ENCODE data around the gene BRD4. TPM values are rescaled to one million over a fixed set of nuclear protein-coding genes. Genes with fewer than 3 reads are reported as not detected.

BRD4 gene
- total and polyA plus RNA-seq, 2 of the 13 experiments (the other 11 are each of a cell fraction or from before 2014, with no cell fraction given) = 10.5 to 11.4 TPM

DNA sequence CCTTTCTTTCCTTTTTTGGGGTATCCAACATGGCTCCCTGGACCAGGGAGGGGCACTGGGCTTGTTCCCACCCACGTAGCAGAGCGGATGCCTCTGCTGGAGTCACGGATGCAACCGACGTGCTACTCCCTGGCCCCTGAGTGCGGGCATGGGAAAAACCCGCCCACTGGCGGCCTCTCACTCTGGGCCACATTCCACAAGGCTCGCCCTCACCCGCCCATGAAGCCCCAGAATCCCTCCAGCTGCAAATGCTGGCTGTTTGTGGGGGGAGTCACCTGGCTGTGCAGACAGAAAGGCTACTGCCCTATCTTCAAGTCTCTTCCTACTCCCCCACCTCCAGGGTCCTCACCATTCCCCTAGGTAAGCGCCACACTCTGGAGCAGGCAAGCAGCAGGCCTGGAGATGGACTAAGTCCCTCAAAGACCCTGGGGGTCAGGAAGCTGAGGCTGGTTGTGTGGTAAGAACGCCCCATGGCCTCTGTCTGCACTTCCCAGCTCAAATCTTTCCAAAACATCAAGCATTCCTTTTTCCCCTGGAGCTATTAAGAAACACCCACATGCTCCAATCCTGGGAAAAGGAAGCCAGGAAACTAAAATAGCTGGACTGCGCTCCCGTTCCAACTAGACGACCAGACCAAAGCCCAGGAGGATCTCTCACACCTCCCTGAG is 82.2 kb downstream of the BRD4 start:
- in situ Hi-C loops (cut with HindIII; ENCODE audit: extremely low pct_ligation_motif_present, low pct_unique_long_range_greater_than_20kb) = no loop called here
- H3K9me3 ChIP-seq (ENCODE audit: low read length) = no peaks in the 10 kb centered on the region
- no TSS peak for BruUV-seq (replicated peaks)
- ChIA-PET POLR2A (no interaction called here), CTCF (ENCODE audit: low intra/inter-chr PET ratio, low total read pairs) (no interaction called here)
- H3K4me3 ChIP-seq (replicated peaks in 1 of 3; ENCODE audit: insufficient read depth in 1 of 3, low read depth in 2 of 3, low read length in 3 of 3) = no peak overlapping the region
- no peak overlapping the region for H3K9ac ChIP-seq (ENCODE audit: insufficient read depth, low read depth, low read length)
- no peak for ATAC-seq
- DNase-seq (ENCODE audit: low spot score) = no peak
- H2AFZ ChIP-seq (ENCODE audit: low read length) = no peak overlapping the region
- intact Hi-C loops (cut with micrococcal nuclease; ENCODE audit: unreplicated experiment) = loop anchor here (5.0 kb wide), 1 partner anchor 73 kb away; no protein-coding TSS in a partner anchor
- H3K4me2 ChIP-seq (ENCODE audit: low read depth, low read length) = no peak overlapping the region
- FAIRE-seq = no peak
- no peak overlapping the region for H3K27ac ChIP-seq (ENCODE audit: extremely low read length, insufficient read depth, low read length)
- peaks cover 40% of the 10 kb centered on the region for H3K4me1 ChIP-seq (ENCODE audit: insufficient read depth, low read length)
- no peaks in the 10 kb centered on the region for H3K79me2 ChIP-seq (ENCODE audit: insufficient read depth, low read length)
- H3K27me3 ChIP-seq (ENCODE audit: control insufficient read depth in 1 of 2, insufficient read depth in 2 of 2, low read length in 2 of 2) = no peaks in the 10 kb centered on the region
- H3K36me3 ChIP-seq (replicated peaks in 1 of 2; ENCODE audit: control insufficient read depth in 1 of 2, insufficient read depth in 2 of 2, low read length in 2 of 2) = peaks cover 41 to 91% of the 10 kb centered on the region in 2 experiments
- H4K20me1 ChIP-seq (ENCODE audit: insufficient read depth, low read length) = peaks cover 46% of the 10 kb centered on the region; the same call in 1 of the 2 replicates
- WGBS (ENCODE audit: low lambda C conversion rate) = 92% methylated on average over 15 of the region's 15 CpGs
- no peak for TF ChIP-seq ZNF317 (CRISPR knock-in tag; IDR thresholded peaks at IDR 0.05)
- TF ChIP-seq U2AF2 (IDR thresholded peaks at IDR 0.05; ENCODE audit: low read depth, low read length) = no peak
- no peak for TF ChIP-seq ATF7 (IDR thresholded peaks at IDR 0.05)
- TF ChIP-seq ATF7 (CRISPR knock-in tag; IDR thresholded peaks at IDR 0.05) = no peak
- TF ChIP-seq ZNF703 (CRISPR knock-in tag; IDR thresholded peaks at IDR 0.05; ENCODE audit: borderline replicate concordance) = no peak
- TF ChIP-seq SMYD3 (CRISPR knock-in tag; IDR thresholded peaks at IDR 0.05) = no peak
- TF ChIP-seq ZNF746 (CRISPR knock-in tag; IDR thresholded peaks at IDR 0.05) = no peak
- no peak for TF ChIP-seq KLF16 (CRISPR knock-in tag; IDR thresholded peaks at IDR 0.05)
- no peak for TF ChIP-seq ZNF143 (CRISPR knock-in tag; IDR thresholded peaks at IDR 0.05)
- TF ChIP-seq USF2 (IDR thresholded peaks at IDR 0.05; ENCODE audit: low read depth, low read length) = no peak
- no peak for TF ChIP-seq USF2 (CRISPR knock-in tag; IDR thresholded peaks at IDR 0.05; ENCODE audit: borderline replicate concordance)
- no peak for TF ChIP-seq GABPB1 (CRISPR knock-in tag; IDR thresholded peaks at IDR 0.05)
- TF ChIP-seq, protein P1, sequence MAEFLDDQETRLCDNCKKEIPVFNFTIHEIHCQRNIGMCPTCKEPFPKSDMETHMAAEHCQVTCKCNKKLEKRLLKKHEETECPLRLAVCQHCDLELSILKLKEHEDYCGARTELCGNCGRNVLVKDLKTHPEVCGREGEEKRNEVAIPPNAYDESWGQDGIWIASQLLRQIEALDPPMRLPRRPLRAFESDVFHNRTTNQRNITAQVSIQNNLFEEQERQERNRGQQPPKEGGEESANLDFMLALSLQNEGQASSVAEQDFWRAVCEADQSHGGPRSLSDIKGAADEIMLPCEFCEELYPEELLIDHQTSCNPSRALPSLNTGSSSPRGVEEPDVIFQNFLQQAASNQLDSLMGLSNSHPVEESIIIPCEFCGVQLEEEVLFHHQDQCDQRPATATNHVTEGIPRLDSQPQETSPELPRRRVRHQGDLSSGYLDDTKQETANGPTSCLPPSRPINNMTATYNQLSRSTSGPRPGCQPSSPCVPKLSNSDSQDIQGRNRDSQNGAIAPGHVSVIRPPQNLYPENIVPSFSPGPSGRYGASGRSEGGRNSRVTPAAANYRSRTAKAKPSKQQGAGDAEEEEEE (CRISPR knock-in tag; IDR thresholded peaks at IDR 0.05; ENCODE audit: borderline replicate concordance) = no peak
- TF ChIP-seq ZNF180 (CRISPR knock-in tag; IDR thresholded peaks at IDR 0.05; ENCODE audit: borderline replicate concordance, low read depth) = no peak
- no peak for TF ChIP-seq ZNF552 (CRISPR knock-in tag; IDR thresholded peaks at IDR 0.05; ENCODE audit: borderline replicate concordance)
- TF ChIP-seq PHF5A (CRISPR knock-in tag; IDR thresholded peaks at IDR 0.05; ENCODE audit: low read depth, unreplicated experiment) = no peak
- TF ChIP-seq ATAD3A (CRISPR knock-in tag; IDR thresholded peaks at IDR 0.05) = no peak
- TF ChIP-seq, protein P2, sequence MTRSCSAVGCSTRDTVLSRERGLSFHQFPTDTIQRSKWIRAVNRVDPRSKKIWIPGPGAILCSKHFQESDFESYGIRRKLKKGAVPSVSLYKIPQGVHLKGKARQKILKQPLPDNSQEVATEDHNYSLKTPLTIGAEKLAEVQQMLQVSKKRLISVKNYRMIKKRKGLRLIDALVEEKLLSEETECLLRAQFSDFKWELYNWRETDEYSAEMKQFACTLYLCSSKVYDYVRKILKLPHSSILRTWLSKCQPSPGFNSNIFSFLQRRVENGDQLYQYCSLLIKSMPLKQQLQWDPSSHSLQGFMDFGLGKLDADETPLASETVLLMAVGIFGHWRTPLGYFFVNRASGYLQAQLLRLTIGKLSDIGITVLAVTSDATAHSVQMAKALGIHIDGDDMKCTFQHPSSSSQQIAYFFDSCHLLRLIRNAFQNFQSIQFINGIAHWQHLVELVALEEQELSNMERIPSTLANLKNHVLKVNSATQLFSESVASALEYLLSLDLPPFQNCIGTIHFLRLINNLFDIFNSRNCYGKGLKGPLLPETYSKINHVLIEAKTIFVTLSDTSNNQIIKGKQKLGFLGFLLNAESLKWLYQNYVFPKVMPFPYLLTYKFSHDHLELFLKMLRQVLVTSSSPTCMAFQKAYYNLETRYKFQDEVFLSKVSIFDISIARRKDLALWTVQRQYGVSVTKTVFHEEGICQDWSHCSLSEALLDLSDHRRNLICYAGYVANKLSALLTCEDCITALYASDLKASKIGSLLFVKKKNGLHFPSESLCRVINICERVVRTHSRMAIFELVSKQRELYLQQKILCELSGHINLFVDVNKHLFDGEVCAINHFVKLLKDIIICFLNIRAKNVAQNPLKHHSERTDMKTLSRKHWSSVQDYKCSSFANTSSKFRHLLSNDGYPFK (CRISPR knock-in tag; IDR thresholded peaks at IDR 0.05; ENCODE audit: borderline replicate concordance) = no peak
